Ishikawa (cell line): ENCODE data around the gene UBE3A.

Experiments
- CEBPB ChIP-seq: IDR thresholded peaks from 2 replicates; pipeline ENCODE4 v1.6.1; 2012
- CREB1 ChIP-seq: IDR thresholded peaks from 2 replicates; pipeline ENCODE4 v1.6.1; 2012; ENCODE audit warnings: low read depth
- EGR1 ChIP-seq: IDR thresholded peaks from 2 replicates; pipeline ENCODE4 v1.6.1; 2012
- EP300 ChIP-seq: IDR thresholded peaks from 2 replicates; pipeline ENCODE4 v1.6.1; 2012; ENCODE audit warnings: borderline replicate concordance
- FOXM1 ChIP-seq: IDR thresholded peaks from 2 replicates; pipeline ENCODE4 v1.6.1; 2012; ENCODE audit warnings: low read depth, borderline replicate concordance
- MAX ChIP-seq: IDR thresholded peaks from 2 replicates; pipeline ENCODE4 v1.6.1; 2012
- NFIC ChIP-seq: IDR thresholded peaks from 2 replicates; pipeline ENCODE4 v1.6.1; 2012
- RAD21 ChIP-seq: IDR thresholded peaks from 2 replicates; pipeline ENCODE4 v1.6.1; 2012; ENCODE audit warnings: low read depth
- REST ChIP-seq: IDR thresholded peaks from 2 replicates; pipeline ENCODE4 v1.6.1; 2012; ENCODE audit warnings: low read depth, mild to moderate bottlenecking
- TAF1 ChIP-seq: IDR thresholded peaks from 2 replicates; pipeline ENCODE4 v1.6.1; 2012; ENCODE audit warnings: low read depth, mild to moderate bottlenecking
- TCF12 ChIP-seq: IDR thresholded peaks from 2 replicates; pipeline ENCODE4 v1.6.1; 2012; ENCODE audit warnings: low read depth
- TEAD4 ChIP-seq: IDR thresholded peaks from 2 replicates; pipeline ENCODE4 v1.6.1; 2012
- USF1 ChIP-seq: IDR thresholded peaks from 2 replicates; pipeline ENCODE4 v1.6.1; 2012
- YY1 ChIP-seq: IDR thresholded peaks from 2 replicates; pipeline ENCODE4 v1.6.1; 2012; ENCODE audit warnings: low read depth
- ZBTB7A ChIP-seq: IDR thresholded peaks from 2 replicates; pipeline ENCODE4 v1.6.1; 2012; ENCODE audit warnings: low read depth

UBE3A gene

GRCh38 chr15:25433118-25433865 lies 5.5 kb downstream of the UBE3A start:
- TF ChIP-seq FOXM1 (no peak), USF1 (no peak), EGR1 (no peak), TEAD4 (no peak)

- TF ChIP-seq ZBTB7A (no peak), TEAD4 (no peak), MAX (no peak), TCF12 (no peak), NFIC (no peak), TAF1 (no peak), EP300 (no peak), CREB1 (no peak), USF1 (no peak), YY1 (no peak), FOXM1 (no peak), EGR1 (no peak), CEBPB (no peak), REST (no peak), RAD21 (no peak)
Observed at GRCh38 chr15:25431836-25432561, 6.8 kb downstream of the UBE3A start.

- TF ChIP-seq CEBPB (no peak), NFIC (no peak), REST (no peak), FOXM1 (no peak), CREB1 (no peak), EP300 (no peak), TAF1 (no peak), YY1 (no peak), USF1 (no peak), ZBTB7A (no peak), MAX (no peak), TCF12 (no peak), EGR1 (no peak), RAD21 (no peak), TEAD4 (no peak)
Observed at GRCh38 chr15:25427861-25428260, 11.0 kb downstream of the UBE3A start.

DNA sequence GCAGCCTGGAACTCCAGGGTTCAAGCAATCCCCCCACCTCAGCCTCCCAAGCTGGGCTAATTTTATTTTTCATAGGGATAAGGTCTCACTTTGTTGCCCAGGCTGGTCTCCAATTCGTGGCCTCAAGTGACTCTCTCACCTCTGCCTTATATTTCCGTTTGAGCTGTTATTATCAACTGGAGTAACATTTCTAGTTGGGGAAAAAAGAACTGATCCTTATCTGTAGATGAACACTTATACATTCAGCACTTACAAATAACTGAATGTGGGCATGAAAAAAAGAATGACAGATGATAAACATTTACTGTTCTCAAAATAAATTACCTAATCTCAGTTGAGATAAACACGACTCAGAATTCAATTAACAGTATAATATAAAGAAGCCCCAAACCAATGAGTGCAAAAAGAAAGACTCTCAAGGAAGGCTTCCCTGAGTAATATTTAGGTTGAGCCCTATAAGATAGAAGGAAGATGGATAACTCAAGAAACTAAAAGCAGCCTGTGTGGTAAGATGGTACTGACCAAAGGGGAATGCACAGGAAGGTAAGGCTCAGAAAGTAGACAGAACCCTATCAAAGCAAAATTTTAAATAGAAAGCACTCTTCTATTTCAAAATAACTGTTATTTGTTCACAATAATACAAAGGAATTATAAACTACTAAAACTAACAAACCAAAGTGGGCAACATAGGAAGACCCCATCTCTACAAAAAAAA lies 11.8 kb downstream of the UBE3A start:
- no peak for TF ChIP-seq CREB1

DNA sequence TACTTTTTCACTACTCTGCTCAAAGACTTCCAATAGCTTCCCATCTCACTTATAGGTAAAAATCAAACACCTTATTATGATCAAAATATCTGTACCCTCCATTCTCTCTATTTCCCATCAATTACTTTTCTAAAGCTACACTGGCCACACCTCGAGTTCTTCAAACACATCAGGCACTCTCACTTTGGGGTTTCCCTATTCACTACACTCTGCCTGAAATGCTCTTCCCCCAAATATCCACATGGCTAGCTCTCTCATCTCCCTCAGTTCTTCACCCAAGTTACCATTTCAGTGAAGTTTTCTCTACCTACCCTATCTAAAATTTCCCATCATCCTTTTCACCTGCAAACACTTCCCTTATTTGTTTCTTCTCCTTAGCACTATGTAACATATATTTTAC lies 14.8 kb downstream of the UBE3A start:
- TF ChIP-seq CREB1 (no peak), MAX (no peak), TAF1 (no peak), USF1 (no peak), CEBPB (no peak), FOXM1 (no peak), EP300 (no peak), YY1 (no peak), EGR1 (no peak), TEAD4 (no peak), REST (no peak), RAD21 (no peak), ZBTB7A (no peak), NFIC (no peak), TCF12 (no peak)
